Tibial nerve (tissue), 4 donors: ENCODE data around the gene GSTM3.

Source experiments
- CTCF ChIP-seq, 5 experiments: fragments of 200-600 bp in 3 of 5; fragments of 450-650 bp in 2 of 5; sonication (generic) in 3 of 5; IDR thresholded peaks; one replicate each; pipeline ENCODE4 v1.5.1; 2016 to 2019; ENCODE audit warnings: antibody characterized with exemption in 5 of 5, mild to moderate bottlenecking in 3 of 5, moderate library complexity in 2 of 5
- EP300 ChIP-seq, 2 donors: sonication (generic); formaldehyde crosslinking; IDR thresholded peaks; one replicate each; pipeline ENCODE4 v1.6.1; 2017; ENCODE audit warnings: antibody characterized with exemption in 2 of 2, mild to moderate bottlenecking in 1 of 2
- POLR2A ChIP-seq, 2 donors: fragments of 450-650 bp; IDR thresholded peaks; one replicate each; pipeline ENCODE4 v1.6.1; 2017; ENCODE audit warnings: antibody characterized with exemption in 2 of 2, mild to moderate bottlenecking in 2 of 2, moderate library complexity in 2 of 2

- TF ChIP-seq CTCF (IDR thresholded peaks at IDR 0.05) (no peak), EP300 (IDR thresholded peaks at IDR 0.05) (no peak), POLR2A (IDR thresholded peaks at IDR 0.05) (no peak)
Measured at GRCh38 chr1:109726728-109727373, 14.0 kb downstream of the GSTM3 start.
